ENCODE results near the gene G6PC2. TPM values are rescaled to one million over a fixed set of nuclear protein-coding genes. Genes with fewer than 3 reads are reported as not detected.
A peak's percentile ranks its signal among the peaks of the same experiment; 100 is the strongest.
"Not testable (repeated sequence)": the region's sequence is repeated elsewhere in the genome, so short reads cannot be mapped to it uniquely, and the experiment has no call there.

G6PC2 gene
- total and polyA plus RNA-seq, 5 donors from 2014 or later: not detected

DNA sequence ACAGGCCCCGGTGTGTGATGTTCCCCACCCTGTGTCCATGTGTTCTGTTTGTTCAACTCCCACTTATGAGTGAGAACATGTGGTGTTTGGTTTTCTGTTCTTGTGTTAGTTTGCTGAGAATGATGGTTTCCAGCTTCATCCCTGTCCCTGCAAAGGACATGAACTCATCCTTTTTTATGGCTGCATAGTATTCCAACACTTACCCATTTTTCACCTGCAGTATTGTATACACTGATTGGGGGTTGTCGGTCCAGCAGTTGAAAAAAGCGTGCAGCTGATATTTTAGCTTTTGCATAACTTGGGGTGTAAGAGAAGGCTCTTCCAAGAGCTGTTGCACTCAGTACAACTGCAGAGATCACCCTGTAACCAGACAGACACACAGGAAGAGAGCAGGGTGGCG is 31.1 kb downstream of the G6PC2 start:
- ATAC-seq (ENCODE audit: low read depth in 2 of 2); H3K4me3 Mint-ChIP-seq; H3K27me3 ChIP-seq (ENCODE audit: control insufficient read depth, insufficient read depth, low read length); H3K4me3 ChIP-seq (ENCODE audit: low read depth, low read length); H3K36me3 Mint-ChIP-seq; H3K36me3 ChIP-seq (ENCODE audit: control insufficient read depth, insufficient read depth, low read length); H3K4me1 ChIP-seq (ENCODE audit: control insufficient read depth, insufficient read depth, low read length, poor library complexity, severe bottlenecking); H3K4me1 Mint-ChIP-seq; H3K9me3 ChIP-seq (ENCODE audit: control insufficient read depth in 2 of 2, low read length in 2 of 2); DNase-seq; H3K9me3 Mint-ChIP-seq; H3K27ac ChIP-seq (ENCODE audit: insufficient read depth, low read length, poor library complexity, severe bottlenecking); H3K27ac Mint-ChIP-seq: not testable (repeated sequence)
- peaks cover 27% of the 10 kb centered on the region for H3K27me3 Mint-ChIP-seq

DNA sequence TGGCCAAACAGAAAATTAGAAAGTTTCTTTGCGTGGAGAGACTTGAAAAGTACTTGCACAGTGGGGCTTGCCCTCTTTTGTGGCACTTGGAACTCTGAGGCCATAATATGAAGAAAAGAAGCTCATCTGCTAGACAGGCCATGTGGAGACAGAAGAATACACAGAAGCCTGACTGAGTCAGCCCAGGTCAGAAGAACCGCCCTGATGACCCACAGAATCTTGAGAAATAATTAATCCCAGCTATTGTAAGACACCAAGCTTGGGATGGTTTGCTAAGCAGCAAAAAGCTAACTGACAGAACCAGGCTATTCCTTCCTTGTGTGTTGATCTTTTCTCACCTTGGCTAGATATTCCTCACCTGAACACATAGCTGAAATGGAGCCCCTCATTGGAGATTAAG is 33.7 kb downstream of the G6PC2 start:
- Histone ChIP-seq H3K4me1 (ENCODE audit: control insufficient read depth, insufficient read depth, low read length, poor library complexity, severe bottlenecking) (no peaks in the 10 kb centered on the region), H3K4me3 (ENCODE audit: low read depth, low read length) (no peak overlapping the region), H3K27me3 (ENCODE audit: control insufficient read depth, insufficient read depth, low read length) (peaks cover 2% of the 10 kb centered on the region), H3K36me3 (ENCODE audit: control insufficient read depth, insufficient read depth, low read length) (no peaks in the 10 kb centered on the region), H3K9me3 (ENCODE audit: control insufficient read depth in 2 of 2, low read length in 2 of 2) (no peaks in the 10 kb centered on the region), H3K27ac (ENCODE audit: insufficient read depth, low read length, poor library complexity, severe bottlenecking) (no peak overlapping the region)
- H3K36me3 Mint-ChIP-seq: no peaks in the 10 kb centered on the region
- H3K9me3 Mint-ChIP-seq: no peaks in the 10 kb centered on the region
- H3K4me1 Mint-ChIP-seq: no peaks in the 10 kb centered on the region
- ATAC-seq (ENCODE audit: low read depth in 2 of 2) (no peak), DNase-seq (no peak)
- peaks cover 7% of the 10 kb centered on the region for H3K27me3 Mint-ChIP-seq
- no peak overlapping the region for H3K4me3 Mint-ChIP-seq
- no peak overlapping the region for H3K27ac Mint-ChIP-seq

DNA sequence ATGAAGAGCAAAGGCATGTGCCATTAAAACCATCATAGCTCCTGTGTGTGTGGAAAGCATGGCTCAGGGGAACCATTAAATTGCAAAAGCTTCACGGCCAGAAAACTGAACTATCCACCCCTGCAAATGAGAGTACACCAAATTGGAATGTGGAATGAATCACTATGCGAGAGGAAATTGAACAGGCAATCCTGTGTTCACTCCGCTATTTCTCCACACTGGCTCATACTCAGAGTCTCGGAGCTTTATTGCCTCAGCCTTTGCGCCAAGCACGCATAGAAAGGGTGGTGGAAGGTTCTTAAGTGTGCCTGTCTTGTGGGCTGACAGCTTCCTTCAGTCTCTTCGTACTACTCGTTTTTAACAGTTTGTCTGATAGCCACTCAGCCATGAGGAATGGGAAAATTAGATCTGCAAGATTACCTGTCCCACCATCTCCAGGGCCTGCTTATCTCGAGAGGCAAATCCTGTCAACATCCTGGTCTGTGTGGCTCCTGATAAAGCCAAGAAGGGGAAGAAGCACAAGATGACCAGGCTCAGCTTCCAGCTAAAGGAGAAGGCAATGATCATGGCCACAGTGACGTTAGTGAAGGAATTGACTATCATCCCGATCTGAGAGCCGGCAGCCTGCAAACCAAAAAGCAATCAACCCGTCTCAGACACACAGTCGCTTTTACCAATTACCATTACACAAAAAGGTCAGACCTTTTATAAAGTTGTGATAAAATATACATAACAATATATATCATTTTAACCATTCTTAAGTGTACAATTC is 34.9 kb downstream of the G6PC2 start:
- H3K27ac Mint-ChIP-seq: no peak overlapping the region
- no peaks in the 10 kb centered on the region for H3K27me3 Mint-ChIP-seq
- H3K36me3 Mint-ChIP-seq: no peaks in the 10 kb centered on the region
- H3K4me3 ChIP-seq (ENCODE audit: low read depth, low read length): no peak overlapping the region
- no peaks in the 10 kb centered on the region for H3K9me3 ChIP-seq (ENCODE audit: control insufficient read depth in 2 of 2, low read length in 2 of 2)
- no peak overlapping the region for H3K27ac ChIP-seq (ENCODE audit: insufficient read depth, low read length, poor library complexity, severe bottlenecking)
- no peaks in the 10 kb centered on the region for H3K4me1 Mint-ChIP-seq
- H3K9me3 Mint-ChIP-seq: no peaks in the 10 kb centered on the region
- DNase-seq (no peak), ATAC-seq (ENCODE audit: low read depth in 2 of 2) (no peak)
- H3K4me1 ChIP-seq (ENCODE audit: control insufficient read depth, insufficient read depth, low read length, poor library complexity, severe bottlenecking): no peaks in the 10 kb centered on the region
- peaks cover 1% of the 10 kb centered on the region for H3K27me3 ChIP-seq (ENCODE audit: control insufficient read depth, insufficient read depth, low read length)
- H3K4me3 Mint-ChIP-seq: no peak overlapping the region
- no peaks in the 10 kb centered on the region for H3K36me3 ChIP-seq (ENCODE audit: control insufficient read depth, insufficient read depth, low read length)

DNA sequence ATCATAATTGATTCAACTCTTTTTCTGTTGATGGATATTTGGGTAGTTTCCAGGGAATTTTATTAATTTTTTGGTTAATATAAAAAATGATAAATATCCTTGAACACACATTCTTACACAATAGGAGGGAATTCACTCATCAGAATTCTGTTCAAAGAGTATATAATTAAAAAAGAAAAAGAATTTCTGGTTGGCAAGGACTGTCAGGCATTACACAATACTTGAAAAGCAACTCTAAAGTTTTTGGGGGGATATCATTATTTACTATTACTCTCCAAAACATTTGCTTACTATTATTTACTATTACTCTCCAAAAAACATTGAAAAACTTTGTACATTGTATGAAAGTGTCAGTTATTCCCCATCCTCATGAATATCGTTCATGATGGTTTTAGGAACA is 38.0 kb downstream of the G6PC2 start:
- H3K4me1 Mint-ChIP-seq: no peaks in the 10 kb centered on the region
- H3K4me3 ChIP-seq (ENCODE audit: low read depth, low read length): no peak overlapping the region
- DNase-seq (no peak), ATAC-seq (ENCODE audit: low read depth in 2 of 2) (no peak)
- no peak overlapping the region for H3K27ac ChIP-seq (ENCODE audit: insufficient read depth, low read length, poor library complexity, severe bottlenecking)
- no peak overlapping the region for H3K4me3 Mint-ChIP-seq
- no peaks in the 10 kb centered on the region for H3K27me3 Mint-ChIP-seq
- no peaks in the 10 kb centered on the region for H3K9me3 Mint-ChIP-seq
- no peak overlapping the region for H3K27ac Mint-ChIP-seq
- H3K36me3 Mint-ChIP-seq: no peaks in the 10 kb centered on the region
- no peaks in the 10 kb centered on the region for H3K9me3 ChIP-seq (ENCODE audit: control insufficient read depth in 2 of 2, low read length in 2 of 2)
- H3K36me3 ChIP-seq (ENCODE audit: control insufficient read depth, insufficient read depth, low read length): no peaks in the 10 kb centered on the region
- H3K4me1 ChIP-seq (ENCODE audit: control insufficient read depth, insufficient read depth, low read length, poor library complexity, severe bottlenecking): no peaks in the 10 kb centered on the region
- no peaks in the 10 kb centered on the region for H3K27me3 ChIP-seq (ENCODE audit: control insufficient read depth, insufficient read depth, low read length)

DNA sequence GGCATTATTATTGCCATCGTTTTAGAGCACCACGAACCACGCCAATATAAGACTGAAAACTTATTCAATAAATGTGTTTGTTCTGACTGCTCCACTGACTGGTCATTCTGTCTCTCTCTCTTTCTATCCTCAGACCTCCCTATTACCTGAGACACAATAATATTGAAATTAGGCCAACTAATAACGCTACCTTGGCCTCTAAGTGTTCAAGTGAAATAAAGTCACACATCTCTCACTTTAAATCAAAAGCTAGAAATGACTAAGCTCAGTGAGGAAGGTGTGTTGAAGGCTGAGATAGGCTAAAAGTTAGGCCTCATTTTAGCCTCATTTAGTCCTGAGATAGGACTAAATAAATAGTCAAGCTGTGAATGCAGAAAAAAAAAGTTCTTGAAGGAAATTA is 38.8 kb downstream of the G6PC2 start:
- no peaks in the 10 kb centered on the region for H3K9me3 Mint-ChIP-seq
- H3K36me3 Mint-ChIP-seq: no peaks in the 10 kb centered on the region
- peaks cover under 1% of the 10 kb centered on the region for H3K27me3 Mint-ChIP-seq
- no peak overlapping the region for H3K27ac Mint-ChIP-seq
- Histone ChIP-seq H3K4me1 (ENCODE audit: control insufficient read depth, insufficient read depth, low read length, poor library complexity, severe bottlenecking) (no peaks in the 10 kb centered on the region), H3K36me3 (ENCODE audit: control insufficient read depth, insufficient read depth, low read length) (no peaks in the 10 kb centered on the region), H3K27ac (ENCODE audit: insufficient read depth, low read length, poor library complexity, severe bottlenecking) (no peak overlapping the region), H3K27me3 (ENCODE audit: control insufficient read depth, insufficient read depth, low read length) (no peaks in the 10 kb centered on the region), H3K4me3 (ENCODE audit: low read depth, low read length) (no peak overlapping the region), H3K9me3 (ENCODE audit: control insufficient read depth in 2 of 2, low read length in 2 of 2) (no peaks in the 10 kb centered on the region)
- DNase-seq (peak in 1 of 3 donors; percentile 6), ATAC-seq (ENCODE audit: low read depth in 2 of 2) (no peak)
- no peak overlapping the region for H3K4me3 Mint-ChIP-seq
- H3K4me1 Mint-ChIP-seq: no peaks in the 10 kb centered on the region

DNA sequence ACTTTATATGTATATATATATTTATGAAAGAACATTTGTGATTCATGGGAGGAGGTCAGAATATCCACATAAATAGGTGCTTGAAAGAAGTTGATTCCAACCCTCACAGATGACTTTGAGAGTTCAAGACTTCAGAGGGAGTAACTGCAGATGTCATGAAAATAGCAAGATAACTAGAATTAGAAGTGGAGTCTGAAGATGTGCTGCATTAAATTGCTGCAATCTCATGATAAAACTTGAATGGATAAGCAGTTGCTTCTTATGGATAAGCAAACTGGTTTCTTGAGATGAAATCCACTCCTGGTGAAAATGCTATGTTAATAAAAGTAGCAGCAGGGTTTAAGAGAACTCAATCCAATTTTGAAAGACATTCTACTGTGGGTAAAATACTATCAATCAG is 40.2 kb downstream of the G6PC2 start:
- H3K9me3 Mint-ChIP-seq: no peaks in the 10 kb centered on the region
- no peaks in the 10 kb centered on the region for H3K36me3 ChIP-seq (ENCODE audit: control insufficient read depth, insufficient read depth, low read length)
- no peak overlapping the region for H3K27ac Mint-ChIP-seq
- H3K27ac ChIP-seq (ENCODE audit: insufficient read depth, low read length, poor library complexity, severe bottlenecking): no peak overlapping the region
- no peaks in the 10 kb centered on the region for H3K36me3 Mint-ChIP-seq
- H3K4me3 Mint-ChIP-seq: no peak overlapping the region
- H3K27me3 ChIP-seq (ENCODE audit: control insufficient read depth, insufficient read depth, low read length): no peaks in the 10 kb centered on the region
- H3K4me1 Mint-ChIP-seq: no peaks in the 10 kb centered on the region
- no peaks in the 10 kb centered on the region for H3K9me3 ChIP-seq (ENCODE audit: control insufficient read depth in 2 of 2, low read length in 2 of 2)
- H3K27me3 Mint-ChIP-seq: peaks cover 4% of the 10 kb centered on the region
- DNase-seq (no peak), ATAC-seq (ENCODE audit: low read depth in 2 of 2) (no peak)
- H3K4me3 ChIP-seq (ENCODE audit: low read depth, low read length): no peak overlapping the region
- H3K4me1 ChIP-seq (ENCODE audit: control insufficient read depth, insufficient read depth, low read length, poor library complexity, severe bottlenecking): no peaks in the 10 kb centered on the region

DNA sequence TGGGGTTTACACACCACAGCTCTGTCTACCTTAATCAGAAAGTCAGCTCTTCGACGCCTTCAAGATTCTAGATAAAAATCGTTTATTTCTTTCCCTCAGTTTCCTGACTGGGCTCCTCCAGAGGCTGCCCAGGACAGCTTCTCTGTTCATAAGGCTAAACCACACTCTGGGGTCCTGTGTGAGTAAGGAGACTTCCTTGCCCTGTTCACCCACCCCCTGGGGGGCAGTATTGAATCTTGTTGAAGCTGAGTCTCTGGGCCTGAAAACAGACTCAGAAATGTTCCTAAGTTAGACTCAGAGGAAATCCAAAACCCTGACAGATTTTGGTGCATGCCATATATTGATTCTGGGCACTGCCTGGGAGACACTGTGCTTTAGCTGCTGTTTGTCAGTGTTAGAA is 43.0 kb downstream of the G6PC2 start:
- Mint-ChIP-seq H3K9me3 (no peaks in the 10 kb centered on the region), H3K4me1 (no peaks in the 10 kb centered on the region), H3K27ac (no peak overlapping the region), H3K36me3 (no peaks in the 10 kb centered on the region), H3K4me3 (no peak overlapping the region), H3K27me3 (peaks cover 4% of the 10 kb centered on the region)
- DNase-seq: no peak
- Histone ChIP-seq H3K36me3 (ENCODE audit: control insufficient read depth, insufficient read depth, low read length) (no peaks in the 10 kb centered on the region), H3K4me3 (ENCODE audit: low read depth, low read length) (no peak overlapping the region), H3K27ac (ENCODE audit: insufficient read depth, low read length, poor library complexity, severe bottlenecking) (no peak overlapping the region), H3K4me1 (ENCODE audit: control insufficient read depth, insufficient read depth, low read length, poor library complexity, severe bottlenecking) (no peaks in the 10 kb centered on the region), H3K9me3 (ENCODE audit: control insufficient read depth in 2 of 2, low read length in 2 of 2) (no peaks in the 10 kb centered on the region), H3K27me3 (ENCODE audit: control insufficient read depth, insufficient read depth, low read length) (no peaks in the 10 kb centered on the region)
- no peak for ATAC-seq (ENCODE audit: low read depth in 2 of 2)

DNA sequence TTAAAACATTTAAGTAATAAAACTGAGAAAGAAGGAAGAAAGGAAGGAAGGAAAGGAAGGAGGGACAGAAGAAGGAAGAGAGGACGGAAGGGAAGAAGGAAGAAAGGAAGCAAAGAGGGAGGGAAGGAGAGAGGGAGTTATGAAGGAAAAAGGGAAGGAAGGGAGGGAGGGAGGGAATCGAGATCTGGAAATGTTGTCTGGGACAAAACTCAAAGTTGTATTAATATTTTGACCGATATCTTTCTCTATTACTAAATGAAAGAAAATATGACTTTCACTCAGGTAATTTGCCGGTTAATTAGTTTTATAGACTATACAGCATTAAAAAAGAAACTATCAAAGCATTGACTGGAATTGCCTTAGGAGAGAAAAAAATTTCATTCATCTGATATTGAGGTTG is 44.4 kb downstream of the G6PC2 start:
- ATAC-seq (ENCODE audit: low read depth in 2 of 2): no peak
- peaks cover 0 to 5% (median 0%) of the 10 kb centered on the region in 7 donors for H3K9me3 Mint-ChIP-seq
- H3K9me3 ChIP-seq (ENCODE audit: control insufficient read depth in 2 of 2, low read length in 2 of 2): no peaks in the 10 kb centered on the region

More for the DNA sequence above, 44.4 kb downstream of the G6PC2 start:
- Mint-ChIP-seq H3K36me3 (no peaks in the 10 kb centered on the region), H3K27me3 (peaks cover 4% of the 10 kb centered on the region), H3K27ac (no peak overlapping the region), H3K4me3 (no peak overlapping the region), H3K4me1 (no peaks in the 10 kb centered on the region)
- no peaks in the 10 kb centered on the region for H3K36me3 ChIP-seq (ENCODE audit: control insufficient read depth, insufficient read depth, low read length)
- DNase-seq: no peak
- H3K4me1 ChIP-seq (ENCODE audit: control insufficient read depth, insufficient read depth, low read length, poor library complexity, severe bottlenecking): no peaks in the 10 kb centered on the region
- no peak overlapping the region for H3K4me3 ChIP-seq (ENCODE audit: low read depth, low read length)
- no peak overlapping the region for H3K27ac ChIP-seq (ENCODE audit: insufficient read depth, low read length, poor library complexity, severe bottlenecking)
- H3K27me3 ChIP-seq (ENCODE audit: control insufficient read depth, insufficient read depth, low read length): no peaks in the 10 kb centered on the region
